OCI-LY7 (cell line): ENCODE measurements around the gene CCDC57.

Source experiments
- CTCF ChIP-seq: fragments of 200-600 bp; sonication (generic); conservative IDR thresholded peaks from 2 replicates; pipeline ENCODE4 v1.5.1; 2014; ENCODE audit warnings: mild to moderate bottlenecking, antibody characterized with exemption, low read length, moderate library complexity, mixed read lengths
- EZH2phosphoT487 ChIP-seq: fragments of 200-600 bp; sonication (generic); IDR thresholded peaks from 2 replicates; pipeline ENCODE4 v1.6.1; 2018; ENCODE audit warnings: low read depth, borderline replicate concordance, mild to moderate bottlenecking, mixed run types, antibody characterized with exemption, low read length, moderate library complexity, mixed read lengths

- TF ChIP-seq CTCF, result no peak
- no peak for TF ChIP-seq EZH2phosphoT487
Observed at GRCh38 chr17:82116246-82116645, 96.4 kb downstream of the CCDC57 start.
